HG03457 (cell line): ENCODE data around the gene C3orf49.

ENCODE experiments used
- ATAC-seq: cut with Tn5 transposase; IDR thresholded peaks from one replicate; pipeline ENCODE4 v1.9.1; 2021; ENCODE audit warnings: moderate number of reproducible peaks; ENCODE audit not compliant: unreplicated experiment

C3orf49 gene, protein sequence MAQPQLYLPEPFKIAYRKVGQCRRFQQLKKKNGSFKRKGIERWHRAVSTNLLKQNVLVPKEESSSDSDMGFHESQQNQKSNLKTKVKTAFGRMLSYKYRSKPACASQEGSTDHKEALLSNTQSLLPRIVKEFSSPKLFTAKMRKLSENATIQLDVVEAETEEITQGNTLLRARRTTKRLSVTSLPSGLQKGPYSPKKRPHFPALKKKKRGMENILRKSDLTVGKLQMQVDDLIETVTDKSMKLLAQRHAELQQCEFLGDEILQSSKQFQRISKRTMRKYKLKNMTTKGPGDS

DNA sequence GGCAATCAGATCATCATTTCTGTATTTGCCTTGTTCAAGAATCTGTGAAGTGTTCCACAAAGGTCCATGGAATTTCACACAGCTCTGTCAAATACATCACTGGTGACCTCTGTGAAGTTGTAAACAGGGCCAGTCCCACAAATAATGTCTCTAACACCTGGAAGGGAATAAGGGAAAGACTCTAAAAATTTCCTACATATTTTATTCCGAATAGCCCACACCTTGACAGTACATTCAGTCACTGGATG lies at the start of gene C3orf49:
C3orf49 (plus strand) TSS at position 149 of the 248 bp plus-strand sequence. CDS start 173 bp downstream, outside the sequence.
- no peak for ATAC-seq

DNA sequence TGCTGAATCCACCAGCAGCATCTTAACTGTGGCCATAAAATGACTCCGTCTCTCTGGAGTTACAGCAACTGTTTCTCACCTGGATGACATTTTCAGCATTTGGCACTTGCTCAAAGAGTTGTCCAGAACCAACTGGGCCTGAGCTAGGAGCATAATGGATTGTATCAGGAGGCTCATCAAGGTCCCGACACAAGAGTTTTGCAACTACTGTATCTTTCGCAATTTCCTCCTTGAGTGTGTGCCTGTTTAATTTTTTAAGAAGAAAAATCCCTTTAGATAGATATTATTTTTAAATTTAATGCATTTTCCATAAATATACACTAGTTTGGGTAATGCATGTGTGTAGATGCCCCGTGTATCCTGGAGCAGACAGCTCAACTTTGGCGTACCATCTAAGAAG lies 44.3 kb upstream of the C3orf49 start:
- no peak for ATAC-seq

DNA sequence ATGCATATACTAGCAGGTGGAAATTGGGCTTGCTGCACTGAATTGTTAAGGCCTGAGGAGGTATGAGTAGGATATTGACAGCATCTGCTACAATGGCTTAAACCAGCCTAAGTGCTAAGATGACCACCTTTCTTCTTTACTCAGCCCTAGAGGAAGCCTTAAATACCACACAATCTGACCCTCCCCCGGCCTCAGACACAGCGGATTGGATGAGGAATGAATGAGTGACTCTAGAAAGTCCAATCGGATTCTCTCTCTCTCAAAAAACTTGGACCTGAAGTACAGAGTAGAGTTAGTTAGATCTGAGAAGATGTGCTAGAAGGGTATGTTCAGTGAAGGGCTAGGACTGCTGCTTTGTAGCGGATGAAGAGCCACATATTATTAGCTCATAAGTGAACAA lies 39.9 kb upstream of the C3orf49 start:
- no peak for ATAC-seq

DNA sequence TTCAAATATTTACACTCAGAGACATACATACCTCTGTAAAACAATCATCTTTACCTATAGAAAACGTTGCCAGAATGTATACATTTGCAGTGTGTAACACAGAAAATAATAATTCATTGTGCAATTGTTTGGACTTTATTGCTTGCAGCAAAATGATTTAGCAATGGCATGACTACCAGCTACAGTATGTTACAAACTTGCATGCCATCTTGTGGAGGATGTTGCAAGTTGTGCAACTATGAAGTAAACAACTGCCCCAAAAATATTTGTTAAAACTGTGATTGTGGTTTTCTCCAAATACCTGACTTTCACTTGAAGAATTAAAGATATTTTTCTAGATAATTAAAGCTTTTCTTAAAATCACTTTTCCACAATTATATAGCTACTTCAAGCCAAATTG lies 27.1 kb upstream of the C3orf49 start:
- ATAC-seq = no peak

DNA sequence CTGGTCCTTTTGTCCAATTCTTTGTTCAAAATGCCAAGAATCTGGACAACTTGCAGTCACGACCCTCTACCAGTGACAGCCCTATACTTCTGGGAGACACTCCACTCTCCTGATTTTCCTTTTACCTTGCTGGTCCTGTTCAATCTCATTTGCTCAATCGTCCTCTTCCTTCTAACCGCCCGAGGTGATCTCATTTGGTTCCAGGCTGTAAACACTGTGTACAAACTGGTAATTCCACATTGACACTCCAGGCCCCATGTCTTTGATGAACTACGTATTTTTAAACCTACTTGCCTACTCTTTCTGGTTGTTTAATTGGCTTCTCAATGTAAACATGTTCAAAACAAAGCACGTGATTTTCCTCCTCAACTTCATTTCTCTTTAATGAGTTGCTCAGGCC lies 23.7 kb upstream of the C3orf49 start:
- no peak for ATAC-seq

DNA sequence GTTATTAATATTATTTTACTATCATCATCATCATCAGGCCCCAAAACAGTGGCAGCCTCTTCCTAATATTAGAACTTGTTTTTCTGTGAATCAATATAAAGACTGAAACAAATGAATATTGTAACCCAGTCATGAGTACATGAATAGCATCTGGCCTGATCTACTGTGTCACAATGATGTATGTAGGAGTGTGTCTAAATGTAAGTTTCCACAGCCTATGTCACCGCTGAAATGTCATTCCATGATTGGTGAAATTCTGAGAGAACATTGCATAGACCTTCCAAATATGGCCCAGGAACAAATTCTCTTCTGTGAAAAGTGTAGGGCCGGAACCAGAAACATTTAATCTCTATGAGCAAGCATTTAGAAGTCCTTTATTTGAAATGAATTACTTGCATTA lies 20.6 kb upstream of the C3orf49 start:
- ATAC-seq = no peak

DNA sequence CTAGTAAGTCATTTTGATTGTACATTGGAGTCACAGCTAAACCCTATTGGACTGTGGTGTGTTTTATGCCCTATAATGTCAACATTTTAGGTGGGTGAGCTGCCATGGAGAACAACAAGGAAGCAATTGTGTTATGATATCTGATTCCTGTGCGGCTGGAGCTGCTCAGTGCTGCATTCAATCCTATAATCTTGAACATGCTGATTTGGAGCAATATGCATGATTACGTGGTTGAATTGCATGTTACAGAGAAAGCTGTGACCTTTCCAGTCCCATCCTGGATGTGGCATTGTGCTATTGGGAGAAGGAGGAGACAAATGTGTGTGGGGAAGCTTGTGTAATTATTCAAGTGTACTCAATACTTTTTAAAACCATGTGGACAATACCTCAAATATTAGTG lies 20.1 kb upstream of the C3orf49 start:
- no peak for ATAC-seq

DNA sequence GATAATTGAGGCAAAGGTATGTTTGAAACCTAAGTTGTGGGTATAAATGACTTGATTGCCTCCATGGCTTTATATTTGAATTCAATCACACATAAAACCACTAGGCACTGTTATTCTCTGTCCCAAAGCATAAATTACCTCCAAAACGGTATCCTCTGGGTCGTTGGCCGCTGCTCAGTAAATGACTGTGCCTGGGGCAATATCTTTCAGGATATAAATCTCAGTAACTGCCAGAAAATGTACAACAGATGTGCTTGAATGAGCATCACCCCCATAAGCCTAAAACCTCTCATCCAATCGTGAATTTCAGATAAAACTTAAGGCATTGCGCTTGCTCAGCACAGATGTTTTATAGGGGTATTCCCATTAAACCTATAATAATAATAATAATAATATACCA lies 19.0 kb upstream of the C3orf49 start:
- ATAC-seq = no peak

DNA sequence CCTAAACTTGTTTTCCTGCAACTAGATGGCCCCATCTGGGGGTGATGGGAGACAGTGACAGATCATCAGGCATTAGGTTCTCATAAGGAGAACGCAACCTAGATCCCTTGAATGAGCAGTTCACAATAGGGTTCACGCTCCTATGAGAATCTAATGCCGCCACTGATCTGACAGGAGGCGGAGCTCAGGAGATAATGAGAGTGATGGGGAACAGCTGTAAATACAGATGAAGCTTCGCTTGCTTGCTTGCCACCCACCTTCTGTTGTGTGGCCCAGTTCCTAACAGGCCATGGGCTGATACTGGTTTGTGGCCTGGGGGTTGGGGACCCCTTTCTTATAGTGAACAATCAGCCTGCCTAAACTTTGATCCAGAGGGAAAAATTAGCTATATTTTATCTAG lies 15.2 kb upstream of the C3orf49 start:
- no peak for ATAC-seq

DNA sequence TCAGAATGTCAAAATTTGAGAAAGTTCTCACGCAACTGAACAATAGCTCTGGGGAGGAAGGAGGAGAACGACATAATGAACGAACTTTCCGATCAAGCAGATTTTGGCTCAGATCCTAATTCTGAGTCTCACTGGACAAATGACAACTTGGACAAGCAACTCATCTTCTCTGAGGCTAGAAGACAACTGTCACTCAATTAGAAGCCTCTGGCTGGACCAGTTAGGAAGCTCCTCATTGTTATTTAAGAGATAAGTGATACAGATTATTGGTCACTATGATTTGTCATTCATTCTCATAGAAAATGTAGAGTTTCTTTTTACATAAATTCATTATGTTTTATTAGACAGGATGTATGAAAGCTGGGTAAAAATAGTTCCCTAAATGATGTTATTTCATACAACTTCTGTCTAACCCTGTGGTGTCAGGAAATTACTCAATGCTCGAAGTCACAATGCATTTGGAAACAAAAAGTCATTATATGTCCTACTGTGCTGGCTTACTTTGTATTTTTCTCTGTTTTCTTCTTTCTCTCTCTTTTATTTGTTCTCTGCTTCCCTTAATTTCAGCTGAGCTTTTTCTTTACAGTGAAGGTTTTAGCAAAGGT lies 11.0 kb upstream of the C3orf49 start:
- no peak for ATAC-seq

DNA sequence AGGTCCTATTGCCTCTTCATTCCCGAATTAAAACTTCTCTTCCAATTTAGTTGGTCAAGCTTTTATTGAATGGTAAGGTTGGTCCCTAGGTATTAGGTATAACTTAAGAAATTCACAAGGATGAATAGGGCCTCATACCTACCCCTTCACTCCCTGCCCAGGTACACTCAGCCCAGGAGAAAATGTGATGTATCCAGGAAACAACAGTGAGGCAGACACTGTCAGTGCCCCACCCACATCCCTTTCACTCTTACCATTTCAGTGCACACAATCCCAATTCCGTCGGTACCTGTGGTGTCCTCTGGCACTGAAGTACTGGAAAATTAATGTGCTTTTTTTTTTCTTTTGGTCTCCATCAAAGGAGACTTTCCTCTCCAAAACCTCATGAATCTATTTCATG lies 10.5 kb upstream of the C3orf49 start:
- no peak for ATAC-seq

DNA sequence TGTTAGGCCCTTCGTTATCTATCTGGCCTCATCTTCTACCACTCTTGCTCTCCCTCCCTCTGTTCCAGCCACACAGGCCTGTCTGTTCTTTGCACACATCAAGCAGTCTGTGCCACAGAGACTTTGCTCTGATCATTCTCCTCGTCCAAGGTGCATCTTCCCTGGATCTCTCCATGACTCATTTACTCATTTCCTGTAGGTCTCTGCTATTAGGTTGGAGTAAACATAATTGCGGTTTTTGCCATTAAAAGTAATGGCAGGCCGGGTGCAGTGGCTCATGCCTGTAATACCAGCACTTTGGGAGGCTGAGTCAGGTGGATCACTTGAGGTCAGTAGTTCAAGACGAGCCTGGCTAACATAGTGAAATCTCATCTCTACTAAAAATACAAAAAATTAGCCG lies 9.5 kb upstream of the C3orf49 start:
- no peak for ATAC-seq

DNA sequence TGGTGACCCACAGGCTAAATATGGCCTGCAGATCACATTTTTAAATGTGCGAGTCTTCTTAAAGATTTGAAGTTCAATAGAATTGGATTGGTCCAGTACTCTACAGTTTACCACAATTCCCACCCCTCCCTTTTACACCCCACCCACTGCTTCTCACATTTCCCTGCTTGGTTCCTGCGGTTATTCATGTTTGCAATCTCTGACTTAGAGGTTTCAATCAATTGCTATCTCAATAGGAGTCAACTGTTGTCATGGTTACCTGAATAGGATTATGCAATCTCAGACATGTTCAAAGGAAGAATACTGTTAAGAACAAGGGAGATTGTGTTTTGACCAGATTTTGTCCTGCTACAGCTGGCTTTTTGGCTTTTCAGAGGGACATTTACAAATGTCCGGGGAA lies 4.9 kb upstream of the C3orf49 start:
- no peak for ATAC-seq

DNA sequence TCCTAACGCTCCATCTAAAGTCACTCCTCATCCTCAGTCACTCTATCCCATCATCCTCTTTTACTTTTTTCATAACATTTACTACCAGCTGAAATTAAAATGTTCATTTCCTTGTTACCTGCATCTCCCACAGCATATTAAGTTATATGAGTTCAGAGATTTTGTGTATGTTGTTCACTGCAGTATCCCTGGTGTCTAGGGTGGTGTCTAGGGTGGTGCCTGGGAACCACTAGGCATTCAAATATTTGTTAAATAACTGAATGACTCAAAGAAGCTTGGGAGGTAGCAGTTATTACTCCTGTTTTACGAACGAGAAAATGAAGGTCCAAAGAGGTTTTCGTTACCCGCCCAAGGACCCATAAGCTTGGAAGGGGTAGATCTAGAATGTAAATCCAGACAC lies 1.9 kb upstream of the C3orf49 start:
- no peak for ATAC-seq

DNA sequence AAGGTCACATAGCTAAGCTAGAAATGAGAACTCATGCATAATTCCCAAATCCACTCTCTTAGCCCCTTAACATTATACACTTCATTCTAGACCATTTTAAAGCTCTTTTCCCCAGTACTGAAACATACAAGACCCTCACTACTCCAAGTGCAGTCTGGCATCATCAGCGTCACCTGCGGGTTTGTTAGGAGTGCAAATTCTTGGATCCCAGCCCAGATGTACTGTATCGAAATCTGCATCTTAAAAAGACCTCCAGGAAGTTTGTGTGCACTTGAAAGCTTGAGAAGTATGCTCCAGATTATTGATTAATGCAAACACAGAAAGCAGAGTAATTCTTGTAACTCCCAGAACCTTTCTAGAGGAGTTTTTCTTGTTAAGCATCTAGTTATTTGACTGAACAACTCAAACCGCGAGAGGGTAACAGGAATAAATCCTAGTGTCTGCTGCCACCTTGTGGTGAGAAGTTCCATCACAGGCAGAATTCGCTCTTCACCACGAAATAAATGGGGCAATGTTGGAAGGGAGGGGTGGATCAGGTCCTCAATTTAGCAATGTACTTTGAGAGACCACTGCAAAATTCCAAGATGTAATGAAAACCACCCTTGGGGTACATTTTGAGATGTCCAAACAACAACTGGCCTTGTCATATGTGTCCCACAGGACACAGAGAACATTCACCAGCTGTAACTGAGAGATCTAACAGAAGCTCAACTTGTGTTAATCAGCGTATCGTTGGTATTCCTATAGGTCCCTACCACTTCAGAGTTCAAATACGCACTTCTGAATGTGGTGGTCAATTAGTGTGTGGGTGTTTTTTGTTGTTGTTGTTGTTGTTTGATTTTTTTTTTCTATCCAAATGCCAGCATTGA lies 583 bp upstream of the C3orf49 start:
- no peak for ATAC-seq

DNA sequence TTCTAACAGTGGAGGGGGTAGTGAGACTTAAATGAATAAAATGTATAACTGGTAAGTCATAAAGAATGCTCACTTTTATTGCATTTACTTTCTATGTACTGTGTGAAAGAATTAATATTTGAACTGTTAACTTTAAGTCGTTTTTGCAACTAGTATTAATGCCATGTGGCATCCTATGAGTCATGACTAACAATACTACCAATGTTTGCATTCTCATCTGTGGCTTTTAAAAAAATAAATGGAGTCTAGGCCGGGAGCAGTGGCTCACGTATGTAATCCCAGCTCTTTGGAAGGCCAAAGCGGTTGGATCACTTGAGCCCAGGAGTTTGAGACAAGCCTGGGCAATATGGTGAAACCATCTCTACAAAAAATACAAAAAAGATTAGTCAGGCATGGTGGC lies 5.2 kb downstream of the C3orf49 start:
- ATAC-seq = no peak

DNA sequence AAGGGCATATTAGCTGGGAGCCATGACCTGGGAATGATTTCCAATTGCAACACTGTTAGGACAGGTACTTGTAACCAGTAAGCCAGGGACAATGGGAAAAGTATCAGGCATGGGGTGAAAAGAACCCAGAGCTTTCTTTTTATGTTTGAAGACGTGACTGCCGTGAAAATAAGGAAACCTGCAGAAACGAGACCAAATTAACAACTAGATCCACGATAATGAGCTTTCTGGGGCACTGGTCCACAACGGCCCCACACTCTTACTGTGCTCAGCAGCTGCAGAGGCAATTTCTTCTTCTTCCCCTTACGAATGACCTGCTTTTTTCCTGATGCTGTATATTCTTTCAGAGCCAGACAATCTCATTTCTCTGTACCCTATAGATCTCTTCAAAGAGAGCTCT lies 11.4 kb downstream of the C3orf49 start:
- no peak for ATAC-seq

DNA sequence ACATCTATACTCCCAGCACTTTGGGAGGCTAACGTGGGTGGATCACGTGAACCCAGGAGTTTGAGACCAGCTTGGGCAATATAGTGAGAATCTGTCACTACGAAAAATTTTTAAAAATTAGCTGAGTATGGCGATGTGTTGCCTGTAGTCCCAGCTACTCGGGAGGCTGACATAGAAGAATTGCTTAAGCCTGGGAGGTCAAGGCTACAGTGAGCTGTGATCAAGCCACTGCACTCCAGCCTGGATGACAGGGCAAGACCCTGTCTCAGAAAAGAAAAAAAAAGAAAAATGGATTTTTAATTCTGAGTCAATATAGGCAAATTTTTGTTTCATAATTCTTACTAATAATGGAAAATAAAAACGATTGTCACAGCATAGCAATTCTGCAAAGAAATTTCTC lies 13.3 kb downstream of the C3orf49 start:
- ATAC-seq = no peak

DNA sequence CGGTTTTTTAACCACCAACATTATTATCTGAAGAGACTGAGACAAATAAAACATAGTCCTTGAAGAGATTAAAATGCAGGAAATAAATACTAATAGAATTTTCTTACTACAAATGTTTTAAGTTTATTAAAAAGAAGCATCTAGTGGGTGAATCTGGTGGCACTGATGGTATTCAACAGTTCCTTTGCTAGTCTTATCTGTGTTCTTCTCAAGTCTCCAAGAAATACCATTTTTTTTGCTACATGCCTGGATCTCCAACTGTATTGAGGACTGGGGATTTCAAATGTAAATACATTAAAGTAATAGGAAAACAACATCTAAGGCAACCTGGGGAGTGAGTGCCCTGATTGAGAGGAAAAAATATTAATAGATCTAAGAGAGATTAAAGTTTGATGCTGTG lies 22.6 kb downstream of the C3orf49 start:
- no peak for ATAC-seq

DNA sequence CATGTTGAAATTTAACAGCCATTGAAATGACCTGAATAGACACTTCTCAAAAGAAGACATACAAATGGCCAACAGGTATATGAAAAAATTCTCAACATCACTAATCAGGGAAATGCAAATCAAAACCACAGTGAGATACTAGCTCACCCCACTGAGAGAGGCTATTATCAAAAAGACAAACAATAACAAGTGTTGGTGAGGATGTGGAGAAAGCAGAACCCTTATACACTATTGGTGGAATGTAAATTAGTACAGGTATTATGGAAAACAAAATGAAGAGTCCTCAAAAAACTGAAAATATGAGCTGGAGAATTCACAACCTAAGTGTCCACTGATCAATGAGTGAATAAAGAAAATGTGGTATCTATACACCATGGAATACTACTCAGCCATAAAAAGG lies 23.0 kb downstream of the C3orf49 start:
- no peak for ATAC-seq

DNA sequence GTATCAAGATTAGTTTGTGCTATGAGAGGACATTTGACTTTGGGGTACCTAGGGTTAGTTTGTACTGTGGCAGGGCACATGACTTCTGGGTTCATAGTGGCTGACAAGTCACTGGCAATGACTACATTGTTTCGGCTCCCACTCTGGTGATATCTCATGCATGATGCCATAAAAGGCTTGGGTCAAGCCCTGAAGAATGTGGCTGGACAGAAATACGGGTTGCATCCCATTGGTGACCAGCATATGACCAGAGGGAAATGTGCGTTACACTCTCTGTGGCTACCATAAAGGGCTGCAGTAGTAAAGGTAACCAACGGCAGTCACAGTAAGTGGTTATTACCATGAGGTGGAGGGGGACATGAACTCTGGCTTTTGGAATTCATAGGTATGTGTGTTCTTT lies 26.1 kb downstream of the C3orf49 start:
- no peak for ATAC-seq

DNA sequence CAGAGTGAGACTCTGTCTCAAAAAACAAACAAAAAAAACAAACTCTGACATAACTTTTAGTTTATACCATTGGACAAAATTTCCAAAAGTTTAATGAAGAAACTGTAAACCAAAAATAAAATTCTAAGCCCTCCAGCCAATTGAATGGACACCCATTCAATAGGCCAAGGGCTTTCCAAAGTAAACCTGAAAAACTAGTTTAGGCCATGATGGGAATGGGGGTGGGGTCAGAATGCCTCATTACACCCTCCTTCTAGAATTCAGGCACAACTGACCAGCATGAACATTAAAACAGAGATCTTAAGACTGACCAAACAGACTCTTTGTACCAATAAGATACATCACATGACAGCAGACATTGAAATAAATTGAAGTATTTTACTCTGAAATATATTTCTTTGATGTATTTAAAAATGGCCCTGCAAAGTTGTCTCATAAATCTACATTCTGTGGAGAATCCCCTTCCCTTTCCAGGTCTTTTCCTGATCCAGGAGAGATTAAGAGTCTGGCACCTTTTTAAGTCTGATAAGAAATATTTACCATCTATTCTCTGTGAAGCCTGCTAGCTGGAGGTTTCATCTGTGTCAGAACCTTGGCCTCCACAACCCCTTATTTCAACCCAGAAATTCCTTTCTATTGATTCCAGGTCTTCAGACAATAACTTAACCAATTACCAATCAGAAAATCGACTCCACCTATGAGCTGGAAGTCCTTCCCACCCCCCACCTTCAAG lies 28.8 kb downstream of the C3orf49 start:
- no peak for ATAC-seq
